SW 1271 (cell line): ENCODE measurements around the gene APRT.
"Not testable (repeated sequence)": the region's sequence is repeated elsewhere in the genome, so short reads cannot be mapped to it uniquely, and the experiment has no call there.

Experiments
- DNase-seq, 2 experiments: peaks; one replicate each; lab custom pipeline; 2025; lab: John Stamatoyannopoulos, UW

Gene APRT

DNA sequence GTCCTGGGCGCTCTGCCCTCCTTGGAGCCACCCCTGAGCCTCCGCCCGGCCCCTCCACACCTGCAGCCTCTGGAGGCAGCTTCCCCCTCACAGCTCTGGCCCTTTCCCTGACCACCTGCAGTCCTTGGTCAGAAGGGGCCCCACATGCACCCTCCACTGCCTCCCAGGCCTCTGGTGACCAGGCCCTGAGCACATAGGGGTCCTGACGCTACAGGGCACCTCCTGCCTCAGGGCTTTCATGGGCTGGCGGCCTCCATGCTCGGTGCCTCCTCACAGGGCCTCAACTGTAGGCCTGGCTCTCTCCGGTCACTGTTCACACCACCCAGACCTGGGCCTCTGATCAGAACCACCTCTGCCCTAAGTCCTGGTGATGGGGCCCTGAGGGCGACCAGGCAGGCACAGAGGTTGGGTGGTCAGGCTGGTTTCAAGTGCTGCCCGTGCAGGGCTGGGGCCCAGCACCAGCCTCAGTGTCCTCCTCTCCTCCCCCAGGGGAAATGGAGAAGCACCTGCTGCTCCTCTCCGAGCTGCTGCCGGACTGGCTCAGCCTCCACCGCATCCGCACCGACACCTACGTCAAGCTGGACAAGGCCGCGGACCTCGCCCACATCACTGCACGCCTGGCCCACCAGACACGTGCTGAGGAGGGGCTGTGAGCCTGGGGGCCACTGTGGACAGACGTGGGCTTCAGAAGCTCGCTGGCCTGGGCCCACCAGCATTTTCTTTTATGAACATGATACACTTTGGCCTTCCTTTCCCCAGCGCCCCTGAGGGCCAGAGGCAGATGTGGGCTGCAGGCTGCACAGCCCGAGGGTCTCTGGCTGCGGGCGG lies 3.9 kb downstream of the APRT start:
- no peak for DNase-seq

DNA sequence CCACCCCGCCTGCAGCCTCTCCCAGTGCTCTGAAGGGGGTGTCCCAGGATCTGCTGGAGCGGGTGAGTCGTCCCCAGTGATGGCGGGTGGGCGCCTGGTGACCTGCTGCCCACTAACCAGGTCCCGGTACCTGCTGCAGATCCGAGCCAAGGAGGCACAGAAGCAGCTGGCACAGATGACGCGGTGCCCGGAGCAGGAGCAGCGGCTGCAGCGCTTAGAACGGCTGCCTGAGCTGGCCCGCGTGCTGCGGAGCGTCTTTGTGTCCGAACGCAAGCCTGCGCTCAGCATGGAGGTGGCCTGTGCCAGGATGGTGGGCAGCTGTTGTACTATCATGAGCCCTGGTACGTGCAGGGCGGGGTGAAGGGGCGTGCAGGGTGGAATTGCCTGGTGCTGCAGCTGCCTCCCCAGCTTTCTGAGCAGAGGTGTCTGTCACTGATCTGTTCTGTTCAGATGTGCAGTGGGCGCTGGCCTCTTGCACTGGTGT lies 4.5 kb downstream of the APRT start:
- DNase-seq, result no peak

DNA sequence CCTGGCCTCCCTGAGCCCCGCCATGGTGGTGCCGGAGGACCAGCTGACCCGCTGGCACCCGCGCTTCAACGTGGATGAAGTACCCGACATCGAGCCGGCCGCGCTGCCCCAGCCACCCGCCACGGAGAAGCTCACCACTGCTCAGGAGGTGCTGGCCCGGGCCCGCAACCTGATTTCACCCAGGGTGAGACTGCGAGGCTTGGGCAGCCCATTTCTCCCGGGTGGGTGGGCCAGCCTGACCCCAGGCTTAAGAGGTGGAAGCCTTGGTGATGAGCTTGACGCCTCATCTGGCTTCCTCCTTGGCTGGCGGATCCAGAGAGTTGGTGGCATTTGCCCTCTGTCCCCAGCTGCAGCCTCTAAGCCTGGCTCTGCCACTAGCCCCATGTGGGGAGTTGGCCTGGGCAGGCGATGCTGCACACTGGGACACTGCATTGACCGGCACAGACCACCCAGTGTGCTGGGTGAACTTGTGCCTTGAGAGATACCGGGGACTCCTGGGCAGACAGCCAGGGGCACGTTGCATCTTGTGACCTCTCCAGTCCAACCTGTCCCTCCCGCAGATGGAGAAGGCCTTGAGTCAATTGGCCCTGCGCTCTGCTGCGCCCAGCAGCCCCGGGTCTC lies 5.1 kb downstream of the APRT start:
- no peak for DNase-seq

DNA sequence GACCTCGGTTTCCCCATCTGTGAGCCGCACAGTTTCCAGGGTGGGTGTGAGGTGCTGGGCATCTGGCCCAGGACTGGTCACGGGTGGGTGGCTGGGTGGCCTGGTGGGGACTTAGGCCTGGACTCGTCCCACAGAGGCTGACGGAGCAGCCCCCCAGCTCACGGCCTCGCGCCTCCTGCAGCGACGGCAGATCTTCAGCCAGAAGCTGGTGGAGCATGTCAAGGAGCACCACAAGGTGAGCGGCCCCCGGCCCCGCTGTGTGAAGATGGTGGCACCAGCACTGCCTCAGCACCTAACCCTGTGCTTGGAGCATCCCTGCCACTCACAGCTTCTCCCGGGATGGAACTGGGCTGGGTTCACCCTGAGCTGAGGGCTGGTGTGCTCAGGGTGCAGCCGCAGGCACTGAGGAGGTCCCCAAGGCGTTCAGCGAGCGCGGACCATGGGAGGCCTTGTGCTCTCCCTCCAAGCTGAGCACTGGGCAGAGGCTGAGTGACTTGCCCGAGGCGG lies 5.8 kb downstream of the APRT start:
- DNase-seq, result no peak

DNA sequence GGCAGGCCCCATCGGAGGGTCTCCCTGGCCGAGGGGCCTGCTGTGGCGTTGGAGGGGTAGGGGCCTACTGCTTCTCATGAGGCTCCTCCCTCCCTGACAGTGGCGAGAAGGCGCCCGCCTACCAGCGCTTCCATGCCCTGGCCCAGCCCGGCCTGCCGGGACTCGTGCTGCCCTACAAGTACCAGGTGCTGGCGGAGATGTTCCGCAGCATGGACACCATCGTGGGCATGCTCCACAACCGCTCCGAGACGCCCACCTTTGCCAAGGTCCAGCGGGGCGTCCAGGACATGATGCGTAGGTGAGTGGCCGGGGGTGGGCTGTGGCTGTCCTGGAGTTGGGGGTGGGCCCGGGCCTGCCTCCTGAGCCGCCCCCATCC lies 6.4 kb downstream of the APRT start:
- DNase-seq, result no peak

DNA sequence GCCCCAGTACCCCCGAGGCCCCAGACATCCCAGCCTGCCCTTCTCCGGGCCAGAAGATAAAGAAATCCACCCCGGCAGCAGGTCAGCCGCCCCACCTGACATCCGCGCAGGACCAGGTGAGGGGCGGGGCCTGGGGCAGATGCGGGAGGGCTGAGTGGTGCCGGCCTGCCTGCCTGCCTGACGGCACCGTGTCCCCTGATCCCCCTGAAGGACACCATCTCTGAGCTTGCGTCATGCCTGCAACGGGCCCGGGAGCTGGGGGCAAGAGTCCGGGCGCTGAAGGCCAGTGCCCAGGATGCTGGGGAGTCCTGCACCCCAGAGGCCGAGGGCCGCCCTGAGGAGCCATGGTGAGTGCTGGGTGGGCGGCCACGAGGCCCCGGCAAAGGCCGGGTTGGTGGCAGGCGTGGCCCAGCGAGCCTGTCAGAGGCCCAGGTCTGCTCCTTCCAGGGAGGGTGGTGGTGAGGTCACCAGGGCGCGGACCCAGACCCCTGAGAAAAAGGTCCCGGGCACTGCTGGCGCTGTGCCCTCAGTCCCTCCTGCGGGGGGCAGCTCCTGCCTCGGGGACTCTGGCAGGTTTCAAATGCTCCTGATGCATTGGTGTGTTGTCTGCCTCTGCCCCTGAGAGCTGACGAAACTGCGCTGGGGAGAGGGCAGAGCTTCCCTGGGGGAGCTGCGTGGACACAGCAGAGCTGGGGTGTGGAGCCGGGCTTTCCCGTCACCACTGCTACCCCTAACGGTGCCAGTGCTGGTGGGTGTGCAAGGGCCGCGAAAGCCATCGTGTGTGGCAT lies 7.0 kb downstream of the APRT start:
- no peak for DNase-seq

DNA sequence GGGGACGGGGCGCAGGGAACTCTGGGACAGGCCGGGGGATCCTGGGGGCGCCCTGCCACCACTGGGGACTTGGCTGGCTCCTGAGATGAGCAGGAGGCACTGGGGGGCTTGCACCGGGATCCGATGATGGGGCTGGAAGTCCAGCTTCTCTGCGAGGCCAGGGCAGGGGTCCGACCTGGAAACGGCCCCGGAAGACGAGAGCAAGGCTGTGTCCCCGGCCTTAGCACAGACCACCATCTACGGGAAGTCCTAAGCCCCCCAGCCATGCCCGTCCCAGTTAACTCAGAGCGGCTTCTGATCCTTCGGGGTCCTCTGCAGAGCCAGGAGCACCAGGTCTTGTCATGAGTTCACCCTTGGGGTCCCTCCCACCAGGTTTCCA lies 7.6 kb downstream of the APRT start:
- no peak for DNase-seq

DNA sequence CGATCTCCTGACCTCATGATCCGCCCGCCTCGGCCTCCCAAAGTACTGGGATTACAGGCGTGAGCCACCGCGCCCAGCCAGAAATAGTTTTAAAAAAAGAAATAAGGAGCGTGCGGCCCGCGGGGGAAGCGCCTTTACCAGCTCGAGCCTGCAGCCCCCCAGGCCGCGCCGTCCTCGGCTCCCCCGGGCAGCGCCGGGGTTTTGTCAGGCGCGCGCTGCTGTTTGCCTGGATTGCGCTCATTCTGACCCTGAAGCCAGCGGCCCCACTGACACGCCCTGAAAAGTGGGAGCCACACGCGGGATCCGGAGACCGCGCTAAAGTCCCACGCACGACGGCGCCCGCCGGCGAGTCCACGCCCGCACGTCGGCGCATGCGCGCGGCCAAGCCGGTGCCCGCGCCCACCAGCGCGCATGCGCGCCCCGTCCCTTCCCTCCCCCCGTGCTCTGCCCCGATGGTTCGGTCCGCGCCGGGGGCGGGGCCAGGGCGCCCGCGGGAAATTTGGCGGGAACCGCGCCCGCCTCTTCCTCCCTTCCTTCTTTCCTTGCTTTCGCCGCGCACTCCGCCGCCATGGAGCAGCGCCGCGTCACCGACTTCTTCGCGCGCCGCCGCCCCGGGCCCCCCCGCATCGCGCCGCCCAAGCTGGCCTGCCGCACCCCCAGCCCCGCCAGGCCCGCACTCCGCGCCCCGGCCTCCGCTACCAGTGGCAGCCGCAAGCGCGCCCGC lies 8.3 kb downstream of the APRT start, which contains the start of gene CDT1:
Gene CDT1 (plus strand): TSS at position 526 of the 724 bp plus-strand sequence. CDS start 43 bp downstream, at position 569.
- peak; percentile 41 to 70 for DNase-seq

DNA sequence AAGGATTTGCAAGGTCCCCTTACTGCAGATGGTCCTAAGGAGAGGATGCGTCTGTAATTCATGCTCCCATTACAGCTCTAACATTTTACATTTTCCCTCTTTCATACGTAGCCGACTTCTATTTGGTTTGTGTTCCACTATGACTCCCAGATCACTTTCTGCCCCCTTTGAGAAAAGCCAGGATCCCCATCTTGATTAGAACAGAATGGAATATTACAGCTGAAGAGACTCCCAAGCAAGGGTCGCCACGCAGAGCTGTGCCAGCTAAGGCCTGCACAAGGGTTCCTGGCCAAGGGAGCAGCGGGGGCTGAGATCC lies 11.5 kb downstream of the APRT start:
- DNase-seq, result no peak

DNA sequence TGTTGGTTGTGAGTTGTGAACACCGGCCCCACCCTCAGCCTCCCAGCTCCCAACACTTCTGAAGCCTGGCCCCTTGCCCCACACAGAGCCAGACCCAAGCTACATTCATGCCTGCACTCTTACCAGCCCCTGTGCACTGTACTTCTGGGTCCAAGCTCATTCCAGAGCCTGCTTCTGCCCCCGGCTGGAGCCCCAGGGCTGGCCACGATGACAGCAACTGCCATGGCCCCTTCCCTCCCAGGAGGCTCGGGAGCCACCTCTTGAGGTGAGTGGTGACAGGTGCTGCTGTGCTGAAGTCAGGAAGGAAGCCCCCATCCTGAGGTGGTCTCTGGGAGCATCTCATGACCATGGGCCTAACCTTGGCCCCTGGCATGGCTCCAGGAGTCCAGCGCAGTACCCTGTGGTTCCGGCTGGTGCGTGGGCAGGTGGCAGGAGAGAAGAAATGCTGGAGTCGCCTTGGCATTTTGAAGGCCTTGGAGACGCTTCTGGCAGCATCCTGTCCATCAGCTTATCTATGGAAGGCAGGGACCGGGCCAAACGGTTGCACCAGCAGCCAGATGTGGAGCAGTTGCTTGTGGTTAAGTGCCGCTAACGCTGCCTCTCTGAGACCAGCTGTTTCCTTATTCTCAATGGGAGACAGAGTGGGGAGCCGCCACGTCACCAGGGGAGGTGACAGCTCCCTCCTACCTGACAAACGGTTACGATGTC lies 12.0 kb downstream of the APRT start:
- no peak for DNase-seq

DNA sequence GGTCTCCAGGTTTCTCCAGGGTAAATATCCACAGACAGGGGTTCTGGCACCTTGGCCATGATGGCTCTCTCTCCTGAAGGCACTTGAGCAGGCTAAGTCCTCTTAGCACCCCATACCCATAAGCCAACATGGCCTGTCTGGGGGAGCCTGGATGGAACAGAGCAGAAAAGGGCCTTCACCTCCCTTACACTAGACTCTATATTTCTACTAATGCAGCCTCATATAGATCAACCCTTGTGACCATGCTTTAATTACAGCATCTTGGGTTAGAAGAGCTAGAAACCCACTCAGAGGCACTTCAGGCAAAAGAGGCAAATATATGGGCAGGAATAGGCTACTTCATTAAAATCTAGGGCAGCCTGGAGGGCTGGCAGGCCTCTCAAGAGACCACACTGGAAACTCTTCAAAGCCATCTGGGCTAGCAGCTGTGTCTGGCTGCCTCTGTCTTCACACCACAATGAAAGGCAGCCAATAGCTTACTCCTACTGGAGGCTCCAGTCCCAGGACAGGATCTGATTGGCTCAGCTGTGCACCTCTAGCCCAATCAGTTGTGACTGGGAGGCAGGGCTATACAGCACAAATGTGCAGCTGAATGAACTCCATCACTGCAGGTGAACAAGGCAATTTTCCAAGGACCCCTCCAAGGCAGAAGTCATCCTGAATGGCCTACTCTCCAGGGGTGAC lies 12.8 kb downstream of the APRT start:
- no peak for DNase-seq

DNA sequence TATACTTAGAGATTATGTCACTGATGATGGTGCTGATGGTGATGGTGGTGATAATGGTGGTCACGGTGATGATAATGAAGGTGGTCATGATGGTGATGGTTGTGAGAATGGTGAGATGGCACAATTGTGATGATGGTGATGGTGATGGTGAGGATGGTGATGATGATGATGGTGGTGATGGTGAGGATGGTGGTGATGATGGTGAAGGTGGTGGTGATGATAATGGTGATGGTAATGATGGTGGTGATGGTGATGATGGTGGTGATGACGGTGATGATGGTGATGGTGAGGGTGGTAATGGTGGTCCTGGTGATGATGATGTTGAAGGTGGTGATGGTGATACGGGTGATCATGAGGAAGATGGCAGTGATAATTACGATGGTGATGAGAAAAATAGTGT lies 13.7 kb downstream of the APRT start:
- no peak for DNase-seq

DNA sequence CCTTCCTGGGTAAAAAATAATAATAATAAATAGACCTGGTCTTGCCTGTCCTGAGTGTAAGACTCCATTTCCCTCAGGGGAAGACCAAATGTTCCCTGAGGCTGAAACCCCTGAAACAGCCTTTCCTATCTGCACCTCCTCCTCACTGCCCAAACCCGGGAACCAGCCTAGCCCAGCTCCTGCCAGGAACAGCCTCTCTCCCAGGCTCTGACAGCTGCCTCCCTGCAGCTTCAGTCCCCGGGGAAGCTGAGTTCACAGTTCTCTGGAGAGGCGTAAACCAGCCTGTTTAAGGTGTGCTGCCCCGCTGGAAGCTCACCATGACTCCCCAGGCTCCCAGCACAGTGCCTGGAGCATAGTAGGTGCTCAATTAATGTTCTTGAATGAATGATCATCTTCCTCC lies 15.4 kb downstream of the APRT start:
- DNase-seq, result no peak

DNA sequence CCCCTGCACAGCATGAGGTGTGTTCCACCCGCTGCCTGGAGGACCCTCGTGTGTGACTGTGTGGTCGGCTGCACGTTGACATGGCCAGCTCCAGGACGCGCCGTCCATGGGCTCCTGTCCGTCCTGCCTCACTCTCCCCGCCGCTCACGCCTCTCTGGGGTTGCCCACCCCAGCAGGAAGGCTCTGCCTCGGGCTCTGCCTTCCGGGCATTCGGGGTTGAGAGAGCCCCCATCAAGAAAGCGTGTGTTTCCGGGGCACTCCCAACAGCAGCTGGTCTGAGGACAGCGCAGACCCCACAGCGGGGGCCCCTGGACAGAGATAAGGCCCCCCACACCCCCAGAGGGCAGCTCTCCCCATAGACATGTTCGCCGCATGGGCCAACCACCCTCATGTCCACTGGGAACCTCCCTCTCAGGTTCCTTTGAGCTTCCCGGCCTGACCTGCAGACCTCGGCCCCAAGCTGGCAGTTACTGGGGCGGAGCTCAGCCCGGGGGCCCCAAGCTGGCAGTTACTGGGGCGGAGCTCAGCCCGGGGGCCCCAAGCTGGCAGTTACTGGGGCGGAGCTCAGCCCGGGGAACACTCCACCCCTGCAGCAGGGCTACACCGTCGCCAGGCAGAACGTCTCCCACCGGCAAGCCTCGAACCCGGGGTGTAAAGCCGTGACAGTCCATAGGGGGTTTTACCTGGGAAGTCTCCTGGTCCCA lies 18.3 kb downstream of the APRT start:
- no peak for DNase-seq

DNA sequence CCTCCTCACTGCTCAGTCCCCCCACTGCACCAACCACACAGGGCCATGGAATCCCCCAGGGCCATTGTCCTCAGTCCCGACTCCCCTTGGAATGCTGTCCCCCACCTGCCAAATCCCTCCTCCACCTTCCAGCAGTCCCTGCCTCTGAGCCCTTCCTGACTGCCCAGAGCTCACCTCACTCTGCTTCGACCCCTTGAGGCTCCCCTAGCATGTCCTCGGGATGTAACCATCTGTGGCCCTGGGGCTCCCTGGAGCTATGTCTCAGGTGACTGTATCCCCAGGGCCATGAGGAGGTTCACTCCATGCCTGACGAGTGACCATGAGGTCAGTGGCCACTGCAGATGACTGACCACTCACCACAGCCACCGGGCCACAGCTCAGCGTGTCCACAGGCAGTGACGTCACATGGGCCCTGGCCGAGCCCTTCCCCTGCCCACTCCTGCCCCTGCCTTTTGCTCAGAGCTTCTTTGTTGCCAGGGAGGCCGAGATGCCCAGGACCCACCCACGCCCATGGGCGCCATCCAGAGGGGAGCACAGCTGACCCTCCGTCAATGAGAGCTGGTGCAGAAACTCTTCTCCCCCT lies 19.0 kb downstream of the APRT start:
- no peak for DNase-seq

DNA sequence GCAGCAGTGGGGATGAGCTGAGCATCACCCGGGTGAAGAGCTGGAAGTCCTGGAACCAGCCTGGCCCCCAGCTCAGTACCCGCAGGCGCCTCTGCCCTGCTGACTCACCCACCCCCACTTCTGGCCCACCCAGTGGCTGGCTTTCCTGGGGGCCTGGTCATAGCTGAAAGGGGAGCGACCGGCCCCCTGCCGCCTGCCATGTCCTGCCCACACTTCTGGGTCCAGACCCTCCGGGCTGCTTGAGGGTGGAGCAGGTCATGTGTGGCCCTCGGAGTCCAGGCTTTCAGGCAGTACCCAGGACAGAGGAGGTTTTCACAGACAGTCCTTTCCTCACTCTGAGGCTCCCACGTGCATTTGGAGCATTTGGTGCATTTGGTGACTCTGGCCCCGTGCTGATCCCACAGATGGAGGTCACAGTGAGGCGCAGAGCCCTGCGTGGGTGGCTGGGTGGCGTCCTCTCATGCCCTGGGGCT lies 19.6 kb downstream of the APRT start:
- DNase-seq, result no peak

DNA sequence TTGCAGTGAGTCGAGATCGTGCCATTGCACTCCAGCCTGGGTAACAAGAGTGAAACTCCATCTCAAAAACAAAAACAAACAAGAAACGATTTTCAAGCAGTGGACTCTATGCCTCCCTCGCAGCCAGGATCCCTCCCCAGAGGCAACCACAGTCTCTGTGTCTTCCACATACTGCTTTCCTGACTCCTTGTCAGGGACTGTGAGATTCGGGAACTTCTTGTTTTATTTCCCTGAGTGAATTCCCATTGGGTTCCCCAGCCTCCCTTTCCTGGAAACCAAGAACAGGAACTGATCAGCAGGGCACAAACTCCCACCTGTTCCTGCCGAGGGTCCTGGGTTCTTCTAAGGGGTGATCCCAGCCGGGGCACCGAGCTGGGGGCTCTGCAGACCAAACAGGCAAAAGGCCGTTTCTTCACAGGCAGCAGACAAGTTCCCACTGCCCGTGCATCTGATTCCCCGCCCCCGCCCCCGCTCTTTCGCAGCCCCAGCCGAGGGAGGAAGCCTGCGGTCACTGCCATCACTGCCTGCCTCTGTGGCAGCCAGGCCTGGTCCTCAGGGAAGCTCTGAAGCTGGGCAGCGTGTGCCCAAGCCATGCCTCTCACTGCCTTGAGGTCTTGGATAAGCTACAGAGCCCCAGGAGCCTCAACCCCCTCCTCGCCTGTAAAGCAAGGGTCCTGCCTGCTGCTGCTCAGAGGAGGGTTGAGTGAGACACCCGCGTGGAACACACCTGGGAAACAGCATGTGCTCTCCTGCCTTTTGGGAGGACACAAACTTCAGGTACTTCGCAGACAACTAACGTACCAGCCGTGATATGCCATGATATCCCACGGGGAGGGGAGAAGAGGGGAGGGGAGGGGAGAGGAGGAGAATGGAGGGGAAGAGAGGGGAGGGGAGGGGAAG lies 21.2 kb downstream of the APRT start:
- DNase-seq, result no peak

DNA sequence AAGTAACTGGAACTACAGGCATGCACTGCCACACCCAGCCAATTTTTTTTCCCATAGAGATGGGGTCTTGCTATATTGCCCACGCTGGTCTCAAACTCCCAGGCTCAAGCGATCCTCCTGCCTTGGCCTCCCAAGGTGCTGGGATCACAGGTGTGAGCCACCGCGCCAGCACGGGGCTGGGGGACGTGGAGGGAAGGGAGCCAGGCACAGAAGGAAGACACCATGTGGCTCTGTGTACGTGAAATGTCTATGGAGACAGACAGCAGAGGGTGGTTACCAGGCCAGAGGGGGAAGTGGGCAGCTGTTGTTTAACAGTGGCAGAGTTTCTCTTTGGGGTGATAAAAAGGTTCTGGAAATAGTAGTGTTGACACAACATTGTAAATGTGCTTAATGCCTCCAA lies 22.1 kb downstream of the APRT start:
- DNase-seq, result no peak

DNA sequence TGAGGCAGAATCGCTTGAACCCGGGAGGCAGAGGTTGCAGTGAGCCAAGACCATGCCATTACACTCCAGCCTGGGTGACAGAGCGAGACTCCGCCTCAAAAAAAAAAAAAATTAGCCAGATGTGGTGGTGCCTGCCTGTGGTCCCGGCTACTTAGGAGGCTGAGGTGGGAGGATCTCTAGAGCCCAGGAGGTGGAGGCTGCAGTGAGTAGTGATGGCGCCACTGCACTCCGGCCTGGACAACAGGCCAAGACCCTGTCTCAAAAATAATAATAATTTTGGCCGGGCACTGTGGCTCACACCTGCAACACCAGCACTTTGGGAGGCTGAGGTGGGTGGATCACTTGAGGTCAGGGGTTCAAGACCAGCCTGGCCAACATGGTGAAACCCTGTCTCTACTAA lies 23.0 kb downstream of the APRT start:
- not testable (repeated sequence) for DNase-seq
